ENCODE data around the gene TMED10.

The TMED10 gene

DNA sequence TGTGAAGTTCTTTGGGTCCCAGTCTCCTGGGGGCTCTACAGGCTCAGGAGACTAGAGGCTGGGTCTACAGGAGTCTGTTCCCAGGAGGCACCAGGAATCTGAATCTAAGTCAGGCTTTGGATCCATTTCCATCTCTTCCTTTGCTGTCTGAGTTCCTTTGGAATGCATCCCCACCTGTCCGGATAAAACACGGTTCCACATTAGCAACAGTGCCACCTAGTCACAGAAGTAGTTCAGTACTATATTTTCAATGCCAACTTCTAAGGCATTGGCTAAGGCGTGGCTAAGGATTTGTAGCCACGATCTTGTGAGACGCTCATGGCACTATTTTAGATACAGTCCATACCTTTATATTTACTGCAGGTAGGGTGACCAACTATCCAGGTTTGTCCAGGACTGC is 91.9 kb downstream of the TMED10 start:
- no peak for DNase-seq (ENCODE audit: low read depth)

GRCh38 chr14:75083271-75083670 is 93.1 kb downstream of the TMED10 start:
- DNase-seq (ENCODE audit: low read depth) = no peak

- DNase-seq (ENCODE audit: low read depth) = no peak
Observed at GRCh38 chr14:75081660-75082229, 94.7 kb downstream of the TMED10 start.
